Measurements from ENCODE around the gene FAM83B.

DNA sequence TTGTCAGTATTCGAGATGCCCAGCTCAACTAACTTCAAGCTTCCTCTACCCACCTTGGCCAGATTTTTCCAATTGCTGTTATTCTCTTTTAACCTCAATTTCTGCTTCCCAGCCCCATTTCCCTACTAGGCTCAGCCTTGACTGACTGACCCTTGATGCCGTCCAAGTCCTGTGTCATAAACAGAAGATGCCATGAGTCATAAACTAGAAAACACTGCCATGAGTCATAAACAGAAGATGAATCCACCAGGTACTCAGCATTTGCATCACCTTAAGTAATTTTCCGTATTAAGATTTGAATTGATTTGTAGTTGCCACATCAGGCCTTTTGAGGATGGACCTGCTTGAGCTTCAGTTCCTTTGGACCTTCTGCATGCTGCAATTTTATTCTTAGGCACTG, 123.8 kb downstream of the FAM83B start:
- TF ChIP-seq EZH2phosphoT487 (IDR thresholded peaks at IDR 0.05; ENCODE audit: insufficient read depth, low read depth) (no peak), EZH2 (IDR thresholded peaks at IDR 0.05; ENCODE audit: insufficient read depth, poor library complexity, severe bottlenecking) (no peak)
